PC-3 (cell line): ENCODE results near the gene ANKRD60.

Source experiments
- CTCF ChIP-seq: fragments of 300-600 bp; sonication (generic); conservative IDR thresholded peaks from 2 replicates; pipeline ENCODE4 v1.5.1; 2017; ENCODE audit warnings: antibody characterized with exemption, low read depth, mild to moderate bottlenecking, low read length
- EZH2phosphoT487 ChIP-seq: fragments of 300-600 bp; sonication (generic); IDR thresholded peaks from 2 replicates; pipeline ENCODE4 v1.6.1; 2018; ENCODE audit warnings: mild to moderate bottlenecking, antibody characterized with exemption, low read length, borderline replicate concordance

- no peak for TF ChIP-seq CTCF
- no peak for TF ChIP-seq EZH2phosphoT487
These were observed 18.1 kb downstream of the ANKRD60 start for GRCh38 chr20:58210398-58210747.
